ENCODE data around the gene LRRFIP1. TPM values are rescaled to one million over a fixed set of nuclear protein-coding genes. Genes with fewer than 3 reads are reported as not detected.
"Not testable (repeated sequence)": the region's sequence is repeated elsewhere in the genome, so short reads cannot be mapped to it uniquely, and the experiment has no call there.

LRRFIP1 gene
- total and polyA plus RNA-seq, 2 of the 13 experiments (the other 11 are each of a cell fraction or from before 2014, with no cell fraction given), result 15.9 to 40.5 TPM

DNA sequence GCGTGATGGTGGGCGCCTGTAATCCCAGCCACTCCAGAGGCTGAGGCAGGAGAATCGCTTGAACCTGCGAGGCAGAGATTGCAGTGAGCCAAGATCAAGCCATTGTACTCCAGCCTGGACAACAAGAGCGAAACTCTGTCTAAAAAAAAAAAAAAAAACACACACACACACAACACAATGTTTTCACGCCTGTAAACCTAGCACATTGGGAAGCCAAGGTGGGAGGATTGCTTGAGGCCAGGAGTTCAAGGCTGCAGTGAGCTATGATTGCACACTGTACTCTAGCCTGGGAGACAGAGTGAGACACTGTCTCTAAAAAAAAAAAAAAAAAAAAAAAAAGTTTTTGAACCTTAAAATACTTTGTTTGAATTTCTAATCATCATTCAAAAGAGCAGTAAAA lies 137.7 kb downstream of the LRRFIP1 start:
- H3K4me3 ChIP-seq (replicated peaks in 1 of 3; ENCODE audit: insufficient read depth in 1 of 3, low read depth in 2 of 3, low read length in 3 of 3); H3K27me3 ChIP-seq (ENCODE audit: control insufficient read depth in 1 of 2, insufficient read depth in 2 of 2, low read length in 2 of 2); H3K4me1 ChIP-seq (ENCODE audit: insufficient read depth, low read length); H3K9me3 ChIP-seq (ENCODE audit: low read length); intact Hi-C loops (cut with micrococcal nuclease; ENCODE audit: unreplicated experiment); ATAC-seq; H2AFZ ChIP-seq (ENCODE audit: low read length); H3K27ac ChIP-seq (ENCODE audit: extremely low read length, insufficient read depth, low read length); in situ Hi-C loops (cut with HindIII; ENCODE audit: extremely low pct_ligation_motif_present, low pct_unique_long_range_greater_than_20kb); H4K20me1 ChIP-seq (ENCODE audit: insufficient read depth, low read length); FAIRE-seq; CTCF ChIA-PET (ENCODE audit: low intra/inter-chr PET ratio, low total read pairs); H3K9ac ChIP-seq (ENCODE audit: insufficient read depth, low read depth, low read length); H3K79me2 ChIP-seq (ENCODE audit: insufficient read depth, low read length); POLR2A ChIA-PET; H3K4me2 ChIP-seq (ENCODE audit: low read depth, low read length); BruUV-seq (replicated peaks); DNase-seq (ENCODE audit: low spot score); TF ChIP-seq TCF12 (IDR thresholded peaks at IDR 0.05): not testable (repeated sequence)
- H3K36me3 ChIP-seq (replicated peaks in 1 of 2; ENCODE audit: control insufficient read depth in 1 of 2, insufficient read depth in 2 of 2, low read length in 2 of 2), result peaks cover 15 to 35% of the 10 kb centered on the region in 2 experiments; a peak in 4 of 5 replicates
- 94% methylated on average over 6 of the region's 6 CpGs for WGBS (ENCODE audit: low lambda C conversion rate)
- peak; percentile 60; the same call in 1 of the 2 replicates for TF ChIP-seq ZNF362 (CRISPR knock-in tag; IDR thresholded peaks at IDR 0.05; ENCODE audit: borderline replicate concordance)
- 0 out of 2 replicates have a peak, but pooled peaks have one; percentile 27 for TF ChIP-seq TCF12 (CRISPR knock-in tag; IDR thresholded peaks at IDR 0.05)

GRCh38 chr2:237765875-237766274 lies 138.5 kb downstream of the LRRFIP1 start:
- no peak for FAIRE-seq
- CTCF ChIA-PET (ENCODE audit: low intra/inter-chr PET ratio, low total read pairs), result no interaction called here

More at GRCh38 chr2:237765875-237766274, 138.5 kb downstream of the LRRFIP1 start:
- Histone ChIP-seq H3K36me3 (replicated peaks in 1 of 2; ENCODE audit: control insufficient read depth in 1 of 2, insufficient read depth in 2 of 2, low read length in 2 of 2) (peaks cover 14 to 30% of the 10 kb centered on the region in 2 experiments; a peak in 4 of 5 replicates), H3K27ac (ENCODE audit: extremely low read length, insufficient read depth, low read length) (no peak overlapping the region), H3K4me3 (replicated peaks in 1 of 3; ENCODE audit: insufficient read depth in 1 of 3, low read depth in 2 of 3, low read length in 3 of 3) (no peak overlapping the region), H3K9ac (ENCODE audit: insufficient read depth, low read depth, low read length) (no peak overlapping the region), H4K20me1 (ENCODE audit: insufficient read depth, low read length) (no peaks in the 10 kb centered on the region), H3K79me2 (ENCODE audit: insufficient read depth, low read length) (no peaks in the 10 kb centered on the region), H3K27me3 (ENCODE audit: control insufficient read depth in 1 of 2, insufficient read depth in 2 of 2, low read length in 2 of 2) (no peaks in the 10 kb centered on the region), H2AFZ (ENCODE audit: low read length) (no peak overlapping the region), H3K9me3 (ENCODE audit: low read length) (no peaks in the 10 kb centered on the region), H3K4me2 (ENCODE audit: low read depth, low read length) (no peak overlapping the region), H3K4me1 (ENCODE audit: insufficient read depth, low read length) (no peaks in the 10 kb centered on the region)
- POLR2A ChIA-PET, result no interaction called here
- no peak for ATAC-seq
- 100% methylated on average over 8 of the region's 8 CpGs for WGBS (ENCODE audit: low lambda C conversion rate)
- no peak for DNase-seq (ENCODE audit: low spot score)
- no peak for TF ChIP-seq ADNP (CRISPR knock-in tag; IDR thresholded peaks at IDR 0.05)
- BruUV-seq (replicated peaks), result no TSS peak
- intact Hi-C loops (cut with micrococcal nuclease; ENCODE audit: unreplicated experiment), result no loop called here
- in situ Hi-C loops (cut with HindIII; ENCODE audit: extremely low pct_ligation_motif_present, low pct_unique_long_range_greater_than_20kb), result no loop called here

Measured in HepG2 (cell line).